GM21515 (cell line): ENCODE measurements around the gene OAS1.

ENCODE experiments used
- ATAC-seq: cut with Tn5 transposase; IDR thresholded peaks from one replicate; pipeline ENCODE4 v1.9.1; 2021; ENCODE audit not compliant: unreplicated experiment

The OAS1 gene

DNA sequence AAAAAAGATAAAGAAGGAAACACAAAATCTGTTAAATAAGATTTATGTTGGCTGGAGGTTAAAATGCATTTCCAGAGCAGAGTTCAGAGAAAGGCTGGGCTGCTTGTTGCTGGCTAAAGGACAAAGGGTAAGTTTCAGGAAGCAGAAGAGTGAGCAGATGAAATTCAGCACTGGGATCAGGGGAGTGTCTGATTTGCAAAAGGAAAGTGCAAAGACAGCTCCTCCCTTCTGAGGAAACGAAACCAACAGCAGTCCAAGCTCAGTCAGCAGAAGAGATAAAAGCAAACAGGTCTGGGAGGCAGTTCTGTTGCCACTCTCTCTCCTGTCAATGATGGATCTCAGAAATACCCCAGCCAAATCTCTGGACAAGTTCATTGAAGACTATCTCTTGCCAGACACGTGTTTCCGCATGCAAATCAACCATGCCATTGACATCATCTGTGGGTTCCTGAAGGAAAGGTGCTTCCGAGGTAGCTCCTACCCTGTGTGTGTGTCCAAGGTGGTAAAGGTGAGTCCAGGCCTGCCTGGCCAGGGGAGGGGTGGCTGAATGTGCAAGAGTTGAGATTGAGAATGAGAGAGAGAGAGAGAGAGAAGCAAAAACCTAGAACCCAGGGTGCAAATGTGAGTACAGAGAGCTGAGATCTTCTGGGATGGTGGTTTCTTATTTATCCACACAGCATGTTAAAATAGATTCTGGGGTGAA, at the start of gene OAS1:
OAS1 (plus strand) TSS at position 251 of the 703 bp plus-strand sequence; CDS start at position 329, 78 bp downstream.
- peak; percentile 84 for ATAC-seq

DNA sequence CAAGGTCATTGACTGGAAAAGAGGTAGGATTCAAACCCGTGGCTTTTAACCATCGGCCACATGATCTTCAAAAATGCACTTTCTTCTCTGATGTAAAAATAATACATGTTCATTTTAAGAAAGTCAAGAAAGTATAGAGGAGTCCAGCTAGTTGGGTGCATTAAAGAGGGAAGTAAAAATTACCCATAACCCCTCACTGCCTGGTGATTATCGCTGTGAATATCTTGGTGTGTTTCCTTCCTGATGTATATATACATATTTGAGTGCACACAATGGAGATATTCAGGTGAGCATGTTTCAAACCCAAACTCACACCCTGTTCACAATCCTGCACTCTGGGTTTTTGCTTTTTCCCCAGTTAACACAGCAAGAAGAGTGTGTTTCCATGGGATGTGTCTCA, 47.5 kb upstream of the OAS1 start:
- ATAC-seq = no peak

DNA sequence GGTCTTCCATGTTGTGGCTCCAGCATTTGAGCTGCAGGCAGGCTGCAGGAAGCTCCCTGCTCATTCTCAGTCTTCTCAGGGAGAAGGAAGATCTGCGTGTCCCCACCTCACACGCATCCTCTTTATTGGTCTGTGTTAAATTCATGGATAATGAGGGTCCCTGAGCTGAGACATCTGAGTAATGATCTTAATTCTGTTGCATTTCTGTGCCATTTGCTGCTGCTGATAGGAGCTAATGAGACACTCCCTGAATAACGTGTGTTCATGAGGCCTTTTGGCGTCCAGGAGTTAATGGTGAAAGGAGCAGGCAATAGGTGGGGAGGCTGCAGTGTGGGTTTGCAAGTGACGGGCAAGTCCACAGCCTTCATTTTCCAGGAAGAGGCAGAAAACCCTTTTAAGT, 46.6 kb upstream of the OAS1 start:
- ATAC-seq = no peak

DNA sequence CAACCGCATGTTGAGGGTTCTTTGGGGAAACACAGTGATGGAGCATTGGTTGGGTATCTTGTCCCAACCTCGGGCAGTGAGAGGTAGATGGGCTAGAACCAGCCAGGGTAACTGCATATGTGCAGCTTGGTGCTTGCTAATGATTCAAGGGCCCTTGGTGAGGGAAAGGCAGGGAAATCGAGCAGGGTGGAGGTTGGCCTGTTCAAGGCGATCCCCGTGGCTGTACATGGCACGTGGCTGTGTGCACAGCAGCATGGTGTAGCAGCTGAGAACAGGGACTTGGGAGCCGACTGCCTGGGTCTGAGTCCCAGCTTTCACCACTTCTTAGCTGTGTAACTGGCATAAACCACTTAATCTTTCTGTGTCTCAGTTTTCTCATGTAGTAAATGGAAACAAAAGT, 45.5 kb upstream of the OAS1 start:
- ATAC-seq = no peak

DNA sequence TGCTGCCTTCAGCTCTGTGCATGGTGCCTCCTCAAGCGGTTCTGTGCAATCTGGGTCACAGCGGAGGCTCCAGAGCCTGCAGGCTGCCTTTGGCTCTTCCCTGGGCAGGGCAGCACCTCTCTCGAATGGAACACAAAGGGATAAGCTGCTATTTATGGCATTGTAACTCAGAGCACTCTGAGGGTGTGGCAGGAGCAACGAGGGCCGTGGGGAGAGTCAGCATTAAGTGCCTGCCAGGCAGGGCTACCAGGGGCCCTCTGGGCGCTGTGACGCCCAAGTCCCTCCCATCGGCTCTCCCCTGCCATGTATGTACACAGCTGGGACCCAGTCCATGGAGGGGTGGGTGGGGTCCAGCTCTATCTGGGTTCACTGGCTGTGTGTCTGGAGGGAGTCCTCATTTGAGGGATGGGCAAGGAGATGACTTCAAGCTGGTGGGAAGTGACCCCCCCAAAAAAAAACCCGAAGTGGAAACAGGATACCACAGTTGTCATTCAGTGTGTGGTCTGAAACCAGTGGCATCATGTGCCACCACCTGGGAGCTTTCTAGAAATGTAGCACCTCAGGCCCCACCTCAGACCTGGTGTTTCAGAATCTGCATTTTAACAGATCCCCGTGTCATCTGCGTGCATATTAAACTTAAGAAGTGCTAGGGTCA, 44.0 kb upstream of the OAS1 start:
- no peak for ATAC-seq

DNA sequence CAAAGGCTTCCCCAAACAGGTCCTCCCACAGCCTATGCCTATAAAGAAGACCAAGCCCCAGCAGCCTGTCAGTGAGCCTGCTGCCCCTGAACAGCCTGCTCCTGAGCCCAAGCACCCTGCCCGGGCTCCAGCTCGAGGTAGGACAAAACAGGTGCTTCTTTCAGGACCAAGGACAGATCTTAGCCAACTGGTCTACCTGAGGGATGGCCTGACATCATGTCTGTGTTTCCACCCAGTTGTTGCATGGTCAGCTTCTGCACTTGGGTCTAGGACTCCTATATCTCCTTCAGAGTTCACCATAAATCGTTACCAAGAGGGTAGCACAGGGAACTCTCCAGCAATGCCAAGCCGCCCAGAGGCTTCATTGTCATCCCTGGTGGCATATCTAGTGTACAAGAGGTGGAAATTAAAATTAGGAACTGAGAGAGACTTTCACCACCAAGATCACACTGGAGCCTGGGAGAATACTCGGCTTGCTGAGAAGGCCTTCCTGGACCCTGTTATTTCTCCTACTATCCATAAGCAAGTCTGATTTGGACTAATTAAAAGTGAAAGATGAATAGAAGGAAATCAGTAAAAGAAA, 38.2 kb upstream of the OAS1 start:
- no peak for ATAC-seq

DNA sequence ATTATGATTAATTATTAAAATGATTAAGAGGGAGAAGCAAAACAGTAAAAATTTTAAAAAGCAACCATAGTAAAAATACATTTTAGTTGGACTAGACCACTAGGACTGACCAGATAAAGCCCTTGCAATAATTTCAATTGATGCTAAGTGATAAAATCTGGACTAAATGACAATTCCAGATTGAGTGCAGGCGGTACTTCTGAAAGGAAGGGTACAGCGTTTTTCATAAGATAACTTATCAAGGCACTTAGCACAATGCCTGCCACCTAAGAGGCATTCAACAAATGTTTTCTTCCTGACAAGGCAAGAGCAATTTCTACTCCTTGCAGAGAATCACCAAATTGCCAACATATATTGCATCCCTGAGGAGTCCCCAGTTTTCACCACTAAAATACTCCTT, 37.7 kb upstream of the OAS1 start:
- ATAC-seq = no peak

DNA sequence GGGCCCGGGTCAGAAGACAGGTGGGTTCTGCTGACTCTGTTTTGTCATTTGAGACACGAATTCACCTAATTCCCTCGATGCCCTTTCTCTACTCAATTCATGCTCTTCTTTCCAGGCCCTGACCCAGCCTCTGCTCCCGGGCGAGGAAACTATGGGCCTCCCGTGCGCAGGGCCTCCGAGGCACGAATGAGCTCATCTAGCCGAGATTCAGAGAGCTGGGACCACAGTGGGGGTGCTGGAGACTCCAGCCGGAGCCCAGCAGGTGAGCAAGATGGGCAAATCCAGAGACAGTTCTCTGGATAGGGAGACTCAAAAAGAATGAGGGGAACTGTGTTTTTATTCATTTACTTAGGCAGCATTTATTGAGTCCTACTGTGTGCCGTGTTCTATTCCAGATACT, 37.0 kb upstream of the OAS1 start:
- ATAC-seq = no peak

DNA sequence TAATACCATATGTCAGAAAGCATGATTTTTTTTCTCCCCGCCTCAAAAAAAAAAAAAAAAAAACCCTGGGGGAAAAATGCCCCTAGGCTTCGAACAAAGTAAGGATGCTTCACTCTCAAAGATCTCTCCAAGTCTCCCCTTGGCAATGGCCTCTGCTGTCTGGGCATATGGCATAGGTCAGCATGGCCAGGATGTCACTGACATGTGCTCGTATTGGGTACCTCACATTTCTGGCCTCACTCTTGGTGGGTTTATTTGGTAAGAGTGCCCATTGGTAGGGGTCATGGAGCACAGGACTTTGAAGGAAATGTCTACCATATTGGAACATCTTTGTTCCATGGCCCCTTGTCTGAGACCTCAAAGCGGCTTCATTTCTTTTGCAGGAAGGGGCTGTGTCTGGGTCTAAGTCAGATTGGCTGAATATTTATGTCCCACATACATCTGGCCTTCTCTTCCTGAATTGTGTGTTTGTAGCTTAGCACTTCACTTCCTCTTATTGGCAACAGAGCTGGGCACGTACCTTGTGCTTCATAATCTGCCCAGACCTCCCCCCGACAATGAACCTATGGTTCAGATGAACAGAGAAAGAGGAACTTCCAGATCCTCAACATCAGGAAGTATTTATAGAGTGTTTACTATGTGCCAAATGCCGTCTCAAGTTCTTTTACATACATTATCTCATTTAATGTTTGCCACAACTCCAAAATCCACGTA, 36.3 kb upstream of the OAS1 start:
- ATAC-seq = no peak

DNA sequence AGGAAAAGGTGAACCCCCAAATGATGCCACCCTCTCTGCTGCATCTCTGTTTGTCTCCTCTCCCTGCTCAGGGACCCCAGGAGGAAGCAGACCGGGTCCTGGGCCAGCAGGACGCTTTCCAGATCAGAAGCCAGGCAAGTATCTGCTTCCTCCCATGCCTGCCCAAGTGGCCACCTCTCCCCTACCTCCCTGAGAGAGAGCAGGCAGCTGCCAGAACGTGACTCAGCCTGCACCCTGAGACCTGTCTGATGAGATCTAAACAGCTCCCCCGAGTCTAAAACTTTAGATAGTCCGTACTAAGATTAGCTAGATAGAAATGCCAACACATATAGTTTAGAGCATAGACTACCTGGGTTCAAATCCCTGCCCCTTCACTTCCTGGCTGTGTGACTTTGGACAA, 31.2 kb upstream of the OAS1 start:
- ATAC-seq = no peak

DNA sequence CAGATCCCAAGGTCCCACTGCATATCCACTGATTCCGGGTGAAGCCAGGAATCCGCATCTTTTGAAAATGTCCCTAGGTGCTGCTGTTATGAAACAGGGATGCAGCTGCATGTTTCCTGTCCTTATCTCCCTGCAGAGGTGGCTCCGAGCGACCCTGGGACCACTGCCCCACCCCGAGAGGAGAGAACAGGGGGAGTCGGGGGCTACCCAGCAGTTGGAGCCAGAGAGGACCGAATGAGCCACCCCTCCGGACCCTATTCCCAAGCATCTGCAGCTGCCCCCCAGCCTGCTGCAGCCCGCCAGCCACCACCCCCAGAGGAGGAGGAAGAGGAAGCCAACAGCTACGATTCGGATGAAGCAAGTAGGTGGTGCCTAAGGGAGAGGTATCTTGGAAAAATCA, 30.3 kb upstream of the OAS1 start:
- ATAC-seq = no peak

DNA sequence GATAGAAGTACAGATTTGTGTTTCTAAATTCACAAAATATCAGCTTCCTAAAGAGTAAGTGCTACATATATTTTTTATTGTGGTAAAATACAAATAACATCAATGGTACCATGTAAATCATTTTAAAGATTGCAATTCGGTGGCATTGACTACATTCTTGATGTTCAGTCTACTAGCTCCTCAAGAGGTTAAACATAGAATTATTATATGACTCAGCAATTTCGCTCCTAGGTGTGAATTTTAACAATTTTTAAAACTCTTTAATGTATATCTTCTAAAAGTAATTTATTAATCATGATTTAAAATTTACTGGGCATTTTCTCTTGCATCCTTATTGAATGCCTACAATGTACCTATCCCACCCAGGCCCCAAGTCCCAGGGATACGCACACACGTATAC, 29.8 kb upstream of the OAS1 start:
- no peak for ATAC-seq

DNA sequence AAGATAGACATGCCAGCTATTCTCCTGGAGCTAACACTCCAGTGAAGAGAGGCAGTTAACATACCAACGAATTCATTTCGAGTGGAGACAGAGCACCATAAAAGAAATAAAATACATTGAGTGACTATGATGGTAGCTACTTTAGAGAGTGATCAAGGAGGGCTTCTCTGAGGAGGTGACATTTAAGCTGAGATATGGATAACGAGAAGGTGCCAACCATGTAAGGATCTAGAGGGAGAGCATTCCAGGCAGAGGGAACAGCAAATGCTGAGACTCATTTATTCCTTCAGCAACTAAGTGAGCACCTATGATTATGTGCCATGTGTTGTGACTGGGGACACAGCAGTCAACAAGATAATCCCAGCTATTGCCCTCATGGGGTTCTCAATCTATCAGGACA, 28.3 kb upstream of the OAS1 start:
- ATAC-seq = no peak

DNA sequence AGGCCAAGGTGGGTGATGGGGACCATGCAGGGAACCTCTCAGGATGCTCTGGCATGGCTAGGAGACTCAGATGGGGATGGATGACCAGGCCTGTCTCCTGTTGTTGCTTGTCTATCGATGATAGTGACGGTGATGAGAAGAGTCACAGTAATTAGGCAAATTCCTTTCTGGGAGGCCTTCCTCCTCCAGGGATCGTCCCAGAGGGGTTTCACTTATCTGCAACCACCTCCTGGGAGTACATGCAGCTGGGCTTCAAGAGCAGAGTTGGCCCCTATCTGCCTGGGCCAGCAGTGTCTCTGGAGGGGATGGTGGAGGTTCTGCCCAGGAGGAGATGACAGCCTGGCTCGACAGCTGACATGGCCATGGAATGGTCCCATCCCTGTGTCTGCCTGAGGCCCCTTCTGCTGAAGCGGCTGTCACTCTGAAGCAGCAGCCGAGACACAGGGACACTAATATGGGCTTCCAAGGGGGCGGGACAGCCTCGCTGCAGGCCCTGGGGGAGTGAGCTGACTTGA, 27.5 kb upstream of the OAS1 start:
- no peak for ATAC-seq

DNA sequence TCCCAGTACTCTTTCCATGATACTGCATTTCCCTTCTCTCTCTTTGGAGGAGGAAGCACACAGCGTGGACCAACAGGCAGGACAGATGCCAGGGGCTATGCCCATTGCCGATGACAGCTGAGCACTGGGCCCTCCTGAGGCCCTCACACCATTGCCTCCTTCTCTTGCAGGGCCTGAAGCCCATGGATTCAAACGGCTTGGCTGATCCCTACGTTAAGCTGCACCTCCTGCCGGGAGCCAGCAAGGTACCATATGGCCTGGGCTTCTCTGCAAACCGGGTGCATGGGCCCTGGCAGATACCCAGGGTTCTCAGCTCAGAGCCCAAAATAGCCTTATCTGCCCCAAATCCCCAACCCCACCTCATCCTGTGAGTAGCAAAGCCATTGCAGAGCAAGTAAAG, 25.2 kb upstream of the OAS1 start:
- ATAC-seq = no peak

DNA sequence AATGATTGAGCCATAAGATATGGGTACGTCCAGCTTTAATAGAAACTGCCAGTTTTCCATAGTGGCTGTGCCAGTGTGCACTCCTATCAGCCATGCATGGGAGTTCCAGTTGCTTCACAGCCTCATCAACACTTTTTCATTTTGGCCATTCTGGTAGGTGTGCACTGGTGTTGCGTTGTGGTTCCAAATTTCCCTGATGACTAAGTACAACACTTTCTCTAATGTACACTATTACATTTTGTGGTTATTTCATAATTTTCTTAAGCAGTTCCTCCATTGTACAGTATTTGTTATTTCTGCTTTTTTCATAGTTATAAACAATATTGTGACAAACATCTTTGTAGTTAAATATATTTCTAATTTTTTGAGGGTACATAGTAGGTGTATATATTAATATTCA, 21.5 kb upstream of the OAS1 start:
- no peak for ATAC-seq

DNA sequence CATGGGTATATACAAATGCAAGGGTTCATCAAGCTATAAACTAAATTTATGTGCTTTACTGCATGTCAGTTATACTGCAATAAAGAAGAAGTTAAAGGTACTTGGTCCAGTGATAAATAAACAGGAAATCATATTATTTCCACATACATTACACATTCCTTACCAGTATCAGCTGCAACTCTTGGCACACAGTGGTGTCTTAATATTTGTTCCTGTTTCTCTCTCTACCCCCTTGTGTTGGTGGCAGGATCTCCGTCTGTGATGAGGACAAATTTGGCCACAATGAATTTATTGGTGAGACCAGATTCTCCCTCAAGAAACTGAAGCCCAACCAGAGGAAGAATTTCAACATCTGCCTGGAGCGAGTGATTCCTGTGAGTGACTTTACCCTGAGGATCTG, 19.2 kb upstream of the OAS1 start:
- ATAC-seq = no peak

DNA sequence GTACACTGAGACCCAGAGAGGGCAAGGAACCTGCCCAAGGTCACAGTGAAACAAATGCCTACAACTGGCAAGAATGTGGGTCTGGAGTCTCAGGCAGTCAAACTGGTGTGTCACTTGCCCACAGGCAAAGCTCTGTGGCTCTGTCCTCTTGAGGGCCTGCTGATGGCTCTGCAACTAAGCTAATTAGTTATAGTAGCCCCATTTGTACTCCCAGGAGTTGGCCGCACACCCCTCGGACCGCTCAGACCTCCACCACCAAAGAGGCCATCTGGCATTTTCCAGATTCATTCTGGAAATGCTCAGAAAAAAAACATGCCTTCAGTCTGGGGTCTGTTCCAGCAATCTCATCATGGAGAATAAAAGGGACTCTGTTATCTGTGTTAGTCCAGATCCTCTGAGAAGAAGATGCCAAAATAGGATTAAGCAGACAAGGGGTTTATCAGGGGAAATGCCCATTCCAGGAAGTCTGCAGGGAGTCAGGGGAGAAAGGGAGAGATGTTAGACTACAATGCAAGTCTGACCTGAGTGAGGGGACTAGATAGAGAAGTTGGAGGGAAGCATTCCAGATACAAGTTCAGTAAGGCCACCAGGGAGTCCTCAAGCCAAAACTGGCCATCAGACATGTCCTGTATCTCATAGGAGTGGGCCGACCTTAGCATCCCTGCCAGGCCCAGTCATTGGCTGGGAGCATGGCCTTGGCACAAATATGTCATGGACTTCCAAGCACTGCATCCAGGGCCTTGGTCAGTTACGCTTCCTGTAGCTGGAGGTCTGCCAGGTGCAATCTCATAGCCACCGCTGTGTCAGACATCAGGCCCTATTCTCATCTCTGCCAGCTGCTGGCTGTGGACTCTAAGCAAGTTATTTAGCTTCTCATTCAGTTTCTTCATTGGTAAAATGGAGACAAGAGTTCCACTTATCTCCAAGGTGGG, 15.4 kb upstream of the OAS1 start:
- no peak for ATAC-seq

DNA sequence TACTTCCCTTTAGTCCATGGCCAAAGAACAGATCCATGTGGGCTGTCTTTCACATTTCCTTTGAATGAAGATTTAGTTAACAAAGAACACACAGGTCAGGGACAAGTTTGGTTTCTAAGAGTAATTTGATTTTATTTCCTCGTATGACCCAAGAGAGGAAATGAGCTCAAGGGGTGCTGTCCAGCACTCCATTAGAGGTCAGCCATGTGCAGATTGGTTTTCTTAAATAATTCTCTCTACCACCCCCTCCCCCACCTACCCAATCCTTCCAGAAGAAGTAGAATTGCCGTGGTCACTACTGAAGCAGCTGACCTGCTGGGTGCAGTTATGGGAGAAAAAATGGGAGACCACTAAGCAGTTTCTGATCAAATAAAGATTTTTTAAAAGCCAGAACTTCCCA, 13.9 kb upstream of the OAS1 start:
- ATAC-seq = no peak

DNA sequence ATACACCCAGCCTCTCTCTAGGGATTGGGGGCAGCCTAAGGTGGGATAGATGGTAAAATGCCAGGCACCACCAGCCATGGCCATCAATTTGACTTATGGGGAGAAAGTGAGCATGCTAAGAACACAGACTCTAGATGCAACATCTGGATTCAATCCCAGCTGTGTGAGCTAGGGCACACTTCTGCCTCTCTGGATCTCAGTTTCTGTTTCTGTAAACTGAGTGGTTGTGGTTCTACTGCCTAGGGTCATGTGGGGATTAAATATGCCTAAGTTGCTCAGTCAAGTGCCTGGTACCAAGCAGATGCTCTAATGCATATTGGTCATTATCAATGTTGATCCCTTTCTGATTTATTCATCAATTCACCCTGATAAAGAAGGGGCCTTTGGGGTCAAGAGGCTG, 12.6 kb upstream of the OAS1 start:
- ATAC-seq = no peak

DNA sequence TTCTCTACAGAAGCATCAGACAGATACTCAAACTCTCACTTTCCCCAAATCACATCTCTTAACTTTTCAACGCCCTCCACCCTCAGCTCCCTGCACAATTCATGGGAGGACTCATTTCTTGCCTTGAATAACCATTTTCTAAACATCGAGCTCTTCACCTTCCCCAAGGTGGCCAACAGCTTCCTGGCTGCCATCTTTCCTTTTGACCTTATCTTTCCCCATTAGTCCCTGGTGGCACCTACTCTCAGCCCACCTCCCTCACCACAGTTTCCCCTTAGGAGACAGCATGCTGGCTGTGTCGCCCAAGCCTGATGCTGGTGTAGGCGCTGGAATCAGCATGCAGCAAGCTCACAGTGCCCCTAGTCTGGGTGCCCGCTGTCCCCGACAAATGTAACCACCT, 8.4 kb upstream of the OAS1 start:
- ATAC-seq = no peak
